ENCODE data around the gene ARPP21.
"Not testable (repeated sequence)": the region's sequence is repeated elsewhere in the genome, so short reads cannot be mapped to it uniquely, and the experiment has no call there.

Gene ARPP21

DNA sequence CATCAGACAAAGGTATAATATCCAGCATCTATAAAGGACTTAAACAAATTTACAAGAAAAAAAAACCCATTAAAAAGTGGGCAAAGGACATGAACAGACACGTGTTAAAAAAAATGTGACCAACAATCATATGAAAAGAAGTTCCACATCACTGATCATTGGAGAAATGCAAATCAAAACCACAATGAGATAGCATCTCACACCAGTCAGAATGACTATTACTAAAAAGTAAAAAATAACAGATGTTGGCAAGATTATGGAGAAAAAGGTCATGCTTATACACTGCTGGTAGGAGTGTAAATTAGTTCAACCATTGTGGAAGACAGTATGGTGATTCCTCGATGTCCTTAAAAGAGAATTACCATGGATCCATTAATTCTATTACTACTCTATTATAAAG, 19.1 kb upstream of the ARPP21 start:
- H3K4me1 ChIP-seq (ENCODE audit: control insufficient read depth, insufficient read depth, low read length); H3K4me3 ChIP-seq (ENCODE audit: low read depth, low read length); H3K9me3 ChIP-seq (ENCODE audit: control insufficient read depth, insufficient read depth, low read depth, low read length); H3K27ac ChIP-seq (ENCODE audit: low read depth, low read length); H3K36me3 ChIP-seq (ENCODE audit: control insufficient read depth, insufficient read depth, low read length); H3K27me3 ChIP-seq (ENCODE audit: control insufficient read depth, insufficient read depth, low read length); H3K9ac ChIP-seq (ENCODE audit: low read length): not testable (repeated sequence)

DNA sequence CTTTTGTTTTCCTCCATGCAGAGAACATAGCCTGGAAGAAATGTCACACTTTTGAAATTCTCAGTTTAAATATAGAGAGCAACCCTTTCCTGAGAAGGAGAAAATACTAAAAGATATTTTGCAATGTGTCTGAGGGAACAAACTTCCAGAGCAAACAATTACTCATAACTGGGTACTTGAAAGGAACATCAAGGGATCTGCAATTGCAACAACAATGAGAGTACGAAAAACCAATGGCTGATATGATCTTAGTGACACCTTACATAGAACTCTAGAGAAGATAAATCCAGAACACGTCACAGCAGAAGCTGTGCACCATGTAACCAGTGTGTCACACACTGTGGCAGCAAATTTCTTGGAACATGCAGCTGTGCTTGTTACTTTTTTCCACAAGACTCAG, 14.6 kb upstream of the ARPP21 start:
- H3K27ac ChIP-seq (ENCODE audit: low read depth, low read length) = no peak overlapping the region
- no peaks in the 10 kb centered on the region for H3K36me3 ChIP-seq (ENCODE audit: control insufficient read depth, insufficient read depth, low read length)
- H3K4me3 ChIP-seq (ENCODE audit: low read depth, low read length) = no peak overlapping the region
- H3K27me3 ChIP-seq (ENCODE audit: control insufficient read depth, insufficient read depth, low read length) = no peaks in the 10 kb centered on the region
- no peak overlapping the region for H3K9ac ChIP-seq (ENCODE audit: low read length)
- no peaks in the 10 kb centered on the region for H3K4me1 ChIP-seq (ENCODE audit: control insufficient read depth, insufficient read depth, low read length)
- H3K9me3 ChIP-seq (ENCODE audit: control insufficient read depth, insufficient read depth, low read depth, low read length) = no peaks in the 10 kb centered on the region

DNA sequence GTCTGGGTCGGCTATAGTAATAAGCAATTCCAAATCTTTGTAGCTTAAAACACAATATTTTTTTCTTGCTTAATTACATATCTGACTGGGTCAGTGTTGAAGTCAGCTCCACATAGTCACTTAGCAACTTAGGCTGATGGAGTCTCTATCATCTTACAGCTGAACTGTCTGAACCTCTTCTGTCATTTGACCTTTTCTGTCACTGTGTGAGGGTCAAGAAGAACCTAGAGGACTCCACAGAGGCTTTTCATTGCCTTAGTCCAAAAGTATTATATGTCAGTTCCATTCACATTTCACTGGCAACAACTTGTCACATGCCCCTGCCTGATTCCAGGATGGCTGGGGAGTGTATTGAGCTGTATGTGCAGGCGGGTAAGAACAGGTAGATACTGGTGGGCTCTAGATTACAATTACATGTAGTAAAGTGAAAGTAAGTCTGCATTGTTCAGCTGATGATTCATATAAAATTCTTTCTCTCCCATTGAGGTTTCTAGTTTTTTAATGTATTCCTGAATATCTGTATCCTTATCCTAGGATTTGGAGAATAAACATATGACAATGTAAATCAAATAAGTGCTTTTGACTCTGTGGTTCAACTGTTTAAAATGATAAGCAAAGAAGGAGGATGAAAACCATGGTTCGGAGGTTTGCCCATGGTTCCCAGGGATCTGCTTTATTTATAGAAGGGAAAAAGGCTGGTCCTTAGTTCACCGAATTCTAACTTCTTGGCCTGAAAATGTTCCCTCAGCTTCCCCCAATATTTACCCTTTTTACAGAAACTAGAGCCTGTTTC, 5.8 kb upstream of the ARPP21 start:
- H3K36me3 ChIP-seq (ENCODE audit: control insufficient read depth, insufficient read depth, low read length) = no peaks in the 10 kb centered on the region
- H3K9me3 ChIP-seq (ENCODE audit: control insufficient read depth, insufficient read depth, low read depth, low read length) = peaks cover 4% of the 10 kb centered on the region; the same call in 1 of the 2 replicates
- no peaks in the 10 kb centered on the region for H3K4me1 ChIP-seq (ENCODE audit: control insufficient read depth, insufficient read depth, low read length)
- H3K27me3 ChIP-seq (ENCODE audit: control insufficient read depth, insufficient read depth, low read length) = peaks cover 24% of the 10 kb centered on the region
- no peak overlapping the region for H3K27ac ChIP-seq (ENCODE audit: low read depth, low read length)
- no peak overlapping the region for H3K4me3 ChIP-seq (ENCODE audit: low read depth, low read length)
- no peak overlapping the region for H3K9ac ChIP-seq (ENCODE audit: low read length)

DNA sequence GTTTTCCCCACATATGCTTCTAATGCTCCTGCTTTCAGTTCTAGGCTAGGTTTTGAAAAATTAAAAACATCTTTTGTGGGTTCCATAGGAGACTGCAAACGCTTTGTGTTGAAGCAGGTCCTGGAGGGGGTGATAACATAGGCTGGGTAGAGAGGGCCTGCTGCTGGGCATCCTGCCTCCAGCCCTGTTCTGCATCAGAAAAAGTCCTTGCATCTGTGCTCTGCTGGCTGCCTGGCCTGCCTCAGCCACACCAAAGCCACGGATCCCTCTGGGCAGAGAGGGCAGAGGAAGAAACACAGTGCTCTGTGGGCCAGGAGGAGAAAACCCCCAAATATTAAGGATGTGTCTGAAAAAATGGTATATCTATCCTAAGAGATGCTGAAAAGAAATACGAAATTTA, 3.9 kb upstream of the ARPP21 start:
- H3K27ac ChIP-seq (ENCODE audit: low read depth, low read length) = no peak overlapping the region
- no peaks in the 10 kb centered on the region for H3K4me1 ChIP-seq (ENCODE audit: control insufficient read depth, insufficient read depth, low read length)
- H3K4me3 ChIP-seq (ENCODE audit: low read depth, low read length) = no peak overlapping the region
- no peaks in the 10 kb centered on the region for H3K36me3 ChIP-seq (ENCODE audit: control insufficient read depth, insufficient read depth, low read length)
- H3K9ac ChIP-seq (ENCODE audit: low read length) = no peak overlapping the region
- H3K9me3 ChIP-seq (ENCODE audit: control insufficient read depth, insufficient read depth, low read depth, low read length) = peaks cover 4% of the 10 kb centered on the region; the same call in 1 of the 2 replicates
- H3K27me3 ChIP-seq (ENCODE audit: control insufficient read depth, insufficient read depth, low read length) = peaks cover 42% of the 10 kb centered on the region

DNA sequence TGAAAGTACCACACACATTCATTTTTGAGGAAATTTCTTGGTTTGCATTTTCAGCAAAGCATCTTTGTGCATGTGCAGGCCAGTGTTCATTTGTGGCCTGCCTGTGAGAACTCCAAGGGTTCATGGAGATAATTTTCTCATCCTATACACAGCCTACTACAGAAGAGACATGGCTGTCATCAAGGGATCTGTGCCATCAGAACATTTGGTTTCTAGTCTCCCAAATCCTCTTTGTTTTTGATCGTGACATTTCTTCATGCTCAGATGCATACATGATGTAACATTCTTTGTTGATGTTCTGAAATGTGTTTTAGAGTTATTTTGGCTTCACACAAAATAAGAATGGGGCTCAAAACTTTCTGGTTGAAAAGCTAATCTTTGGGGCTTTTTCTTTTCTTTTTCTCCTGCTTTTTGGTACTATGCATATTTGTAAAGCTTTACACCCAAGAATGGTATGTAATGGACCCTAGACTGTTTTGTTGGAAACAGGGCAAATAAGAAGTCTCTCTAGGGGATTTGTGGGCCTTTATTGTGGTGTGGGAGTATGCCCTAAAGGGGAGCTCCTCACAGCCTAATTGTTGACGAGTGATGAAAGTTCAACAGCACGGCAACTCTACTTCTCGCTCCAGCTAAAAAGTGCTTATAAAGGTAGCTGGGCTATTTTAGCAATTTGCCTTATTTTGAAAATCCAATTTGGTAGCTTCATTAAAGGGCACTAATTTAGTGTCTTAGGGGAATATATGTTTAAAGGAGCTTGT, 3.2 kb upstream of the ARPP21 start:
- no peaks in the 10 kb centered on the region for H3K4me1 ChIP-seq (ENCODE audit: control insufficient read depth, insufficient read depth, low read length)
- no peak overlapping the region for H3K9ac ChIP-seq (ENCODE audit: low read length)
- H3K27ac ChIP-seq (ENCODE audit: low read depth, low read length) = no peak overlapping the region

DNA sequence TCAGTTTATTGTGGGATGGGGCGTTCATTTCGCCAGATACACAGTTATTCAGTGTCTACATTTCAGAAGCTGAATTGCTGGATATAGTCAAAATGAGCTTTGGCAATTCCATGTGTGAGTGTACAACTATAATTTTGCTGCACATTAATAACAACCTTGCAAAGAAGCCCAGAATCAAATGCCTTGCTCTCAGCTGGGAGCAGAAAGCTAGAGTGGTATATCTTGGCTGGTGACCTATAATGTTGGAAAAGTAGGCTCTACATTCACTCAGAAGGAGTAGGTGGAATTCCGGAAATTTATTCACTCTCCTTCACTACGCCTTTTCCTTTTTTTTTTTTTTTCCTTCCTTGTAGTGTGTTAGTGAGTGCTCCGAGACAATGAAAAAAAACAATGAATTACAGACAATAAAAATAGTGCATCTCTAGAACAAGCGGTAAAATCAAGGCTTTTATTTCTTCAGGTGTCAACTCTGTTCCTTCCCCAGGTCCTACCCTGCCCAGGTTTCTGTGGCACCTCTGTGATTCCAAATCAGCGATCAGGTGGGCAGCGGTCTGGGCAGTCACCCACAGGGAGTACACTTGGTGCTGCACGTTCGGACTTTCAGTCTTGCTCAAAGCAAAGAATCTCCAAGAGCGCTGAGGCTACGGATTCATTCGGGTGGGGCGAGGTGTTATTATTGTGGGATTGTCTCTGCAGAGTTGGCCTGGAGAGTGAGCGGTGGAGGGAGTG, 910 bp upstream of the ARPP21 start:
- no peaks in the 10 kb centered on the region for H3K36me3 ChIP-seq (ENCODE audit: control insufficient read depth, insufficient read depth, low read length)
- H3K4me3 ChIP-seq (ENCODE audit: low read depth, low read length) = peak overlapping the region; percentile 64; the same call in 1 of the 2 replicates
- H3K9ac ChIP-seq (ENCODE audit: low read length) = no peak overlapping the region
- H3K27ac ChIP-seq (ENCODE audit: low read depth, low read length) = no peak overlapping the region
- H3K27me3 ChIP-seq (ENCODE audit: control insufficient read depth, insufficient read depth, low read length) = peaks cover 73% of the 10 kb centered on the region
- H3K4me1 ChIP-seq (ENCODE audit: control insufficient read depth, insufficient read depth, low read length) = no peaks in the 10 kb centered on the region
- H3K9me3 ChIP-seq (ENCODE audit: control insufficient read depth, insufficient read depth, low read depth, low read length) = no peaks in the 10 kb centered on the region

More for the DNA sequence above, 3.2 kb upstream of the ARPP21 start:
- H3K9me3 ChIP-seq (ENCODE audit: control insufficient read depth, insufficient read depth, low read depth, low read length) = peaks cover 4% of the 10 kb centered on the region; the same call in 1 of the 2 replicates
- peaks cover 49% of the 10 kb centered on the region for H3K27me3 ChIP-seq (ENCODE audit: control insufficient read depth, insufficient read depth, low read length)
- no peaks in the 10 kb centered on the region for H3K36me3 ChIP-seq (ENCODE audit: control insufficient read depth, insufficient read depth, low read length)
- H3K4me3 ChIP-seq (ENCODE audit: low read depth, low read length) = no peak overlapping the region

DNA sequence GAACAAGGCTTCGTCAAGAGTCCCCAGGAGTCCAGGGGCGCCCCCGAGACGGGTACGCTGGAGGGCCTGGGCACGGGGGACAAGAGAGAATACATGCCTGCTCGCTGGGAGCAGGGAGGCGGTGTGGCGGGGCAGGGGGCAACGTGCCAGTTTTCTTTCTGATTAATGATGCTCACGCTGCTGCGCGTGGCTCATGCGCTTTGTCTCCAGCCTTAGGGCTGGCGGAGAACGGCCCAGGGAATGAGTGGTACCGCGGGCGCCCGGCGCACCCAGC, 408 bp upstream of the ARPP21 start:
- Histone ChIP-seq H3K9ac (ENCODE audit: low read length) (no peak overlapping the region), H3K27ac (ENCODE audit: low read depth, low read length) (no peak overlapping the region), H3K4me1 (ENCODE audit: control insufficient read depth, insufficient read depth, low read length) (no peaks in the 10 kb centered on the region), H3K4me3 (ENCODE audit: low read depth, low read length) (peak overlapping the region; percentile 64), H3K9me3 (ENCODE audit: control insufficient read depth, insufficient read depth, low read depth, low read length) (no peaks in the 10 kb centered on the region), H3K27me3 (ENCODE audit: control insufficient read depth, insufficient read depth, low read length) (peaks cover 78% of the 10 kb centered on the region), H3K36me3 (ENCODE audit: control insufficient read depth, insufficient read depth, low read length) (no peaks in the 10 kb centered on the region)

DNA sequence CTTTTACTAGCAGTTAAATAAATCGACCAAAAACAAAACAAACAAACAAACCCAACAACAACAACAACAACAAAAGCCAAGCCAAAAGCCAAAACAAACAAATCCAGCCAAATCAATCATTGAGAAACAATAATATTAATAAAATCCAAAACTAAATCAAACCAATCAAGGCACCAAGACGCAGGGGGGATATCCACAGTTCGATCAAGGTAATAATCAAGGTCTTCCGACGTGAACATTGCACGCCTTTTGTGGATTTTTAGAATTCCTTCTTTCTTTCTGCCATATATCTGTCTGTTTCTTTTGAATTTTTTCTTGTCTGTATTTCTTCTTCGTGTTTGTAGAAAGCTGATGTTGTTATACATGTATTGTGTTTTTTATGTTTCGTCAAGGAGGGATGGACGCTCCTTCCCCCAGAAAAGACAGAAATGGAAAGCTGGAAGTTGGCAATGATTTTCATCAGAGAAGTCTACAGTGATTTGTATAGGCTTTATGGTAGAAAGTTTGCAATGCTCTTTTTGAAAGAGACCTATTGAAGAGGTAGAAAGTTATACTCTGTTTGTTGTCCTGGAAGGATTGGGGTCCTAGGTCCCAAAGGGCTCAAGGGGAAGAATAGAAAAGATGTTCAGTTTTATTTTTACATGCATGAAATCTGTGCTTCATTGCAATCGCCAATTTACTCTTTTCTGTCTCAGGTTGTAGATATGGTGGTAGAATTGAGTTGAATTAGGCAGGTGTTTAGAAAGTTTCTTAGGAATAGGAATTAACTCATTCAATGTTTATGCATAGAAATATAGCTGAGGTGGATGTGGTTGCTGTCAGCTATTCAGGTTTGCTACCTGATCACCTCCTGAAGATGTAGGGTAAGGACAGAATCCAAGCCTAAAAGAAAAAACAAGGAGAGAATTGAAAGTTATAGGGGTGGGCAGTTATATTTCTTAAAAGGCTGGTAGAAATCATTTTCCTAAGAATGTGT, 1.2 kb downstream of the ARPP21 start:
- H3K27me3 ChIP-seq (ENCODE audit: control insufficient read depth, insufficient read depth, low read length) = peaks cover 79% of the 10 kb centered on the region

DNA sequence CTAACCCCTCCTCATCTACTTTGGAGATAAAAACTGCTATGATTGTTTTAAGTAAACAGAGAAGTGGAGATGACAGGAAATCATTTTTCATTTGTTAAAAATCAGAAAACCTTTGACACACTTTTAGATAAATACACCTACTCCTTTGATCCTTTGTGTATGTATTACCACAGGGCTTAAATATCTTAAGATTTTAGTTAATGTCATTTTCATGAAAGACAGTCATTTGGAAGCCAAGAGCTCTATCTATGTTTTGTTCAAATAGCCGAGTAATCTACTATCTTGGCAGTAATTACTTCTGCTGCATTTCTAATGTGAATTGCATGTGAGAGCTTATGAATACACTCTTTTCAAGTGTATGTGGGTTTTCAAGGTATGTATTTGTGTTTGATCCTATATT, 2.0 kb downstream of the ARPP21 start:
- Histone ChIP-seq H3K4me1 (ENCODE audit: control insufficient read depth, insufficient read depth, low read length) (no peaks in the 10 kb centered on the region), H3K9me3 (ENCODE audit: control insufficient read depth, insufficient read depth, low read depth, low read length) (no peaks in the 10 kb centered on the region), H3K36me3 (ENCODE audit: control insufficient read depth, insufficient read depth, low read length) (no peaks in the 10 kb centered on the region), H3K9ac (ENCODE audit: low read length) (no peak overlapping the region), H3K27ac (ENCODE audit: low read depth, low read length) (no peak overlapping the region), H3K4me3 (ENCODE audit: low read depth, low read length) (no peak overlapping the region), H3K27me3 (ENCODE audit: control insufficient read depth, insufficient read depth, low read length) (peaks cover 77% of the 10 kb centered on the region)

More for the DNA sequence above, 1.2 kb downstream of the ARPP21 start:
- peak overlapping the region; percentile 64 for H3K4me3 ChIP-seq (ENCODE audit: low read depth, low read length)
- no peaks in the 10 kb centered on the region for H3K9me3 ChIP-seq (ENCODE audit: control insufficient read depth, insufficient read depth, low read depth, low read length)
- H3K4me1 ChIP-seq (ENCODE audit: control insufficient read depth, insufficient read depth, low read length) = no peaks in the 10 kb centered on the region
- H3K9ac ChIP-seq (ENCODE audit: low read length) = no peak overlapping the region
- H3K36me3 ChIP-seq (ENCODE audit: control insufficient read depth, insufficient read depth, low read length) = no peaks in the 10 kb centered on the region
- no peak overlapping the region for H3K27ac ChIP-seq (ENCODE audit: low read depth, low read length)

DNA sequence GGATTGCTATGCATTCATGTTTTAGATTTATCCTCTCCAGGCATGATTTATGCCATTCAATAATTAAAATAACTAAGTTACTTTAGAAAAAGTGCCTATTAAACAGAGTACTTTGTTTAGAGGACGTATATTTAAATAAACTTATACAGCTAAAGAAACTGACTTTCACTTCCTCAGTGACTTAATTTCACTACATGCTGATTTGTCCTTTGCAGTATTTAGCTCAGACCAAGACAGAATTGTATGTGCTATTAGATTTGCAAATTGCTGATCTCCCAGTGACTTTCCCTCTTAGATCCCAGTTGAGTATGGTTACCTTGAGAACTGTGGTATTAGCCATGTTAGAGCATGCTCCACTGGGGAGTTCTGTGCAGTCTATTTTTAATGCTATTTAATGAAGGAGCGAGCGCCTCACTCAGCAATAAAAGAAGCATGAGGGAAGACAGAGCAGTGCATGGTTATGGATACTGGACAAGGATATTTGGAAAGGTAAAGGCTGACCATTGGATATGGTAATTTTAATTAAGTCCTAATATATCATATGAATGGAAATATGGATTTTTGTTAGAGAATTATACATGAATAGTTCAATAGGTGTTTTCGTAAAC, 2.7 kb downstream of the ARPP21 start:
- peaks cover 70% of the 10 kb centered on the region for H3K27me3 ChIP-seq (ENCODE audit: control insufficient read depth, insufficient read depth, low read length)

More for the DNA sequence above, 2.7 kb downstream of the ARPP21 start:
- Histone ChIP-seq H3K36me3 (ENCODE audit: control insufficient read depth, insufficient read depth, low read length) (no peaks in the 10 kb centered on the region), H3K9me3 (ENCODE audit: control insufficient read depth, insufficient read depth, low read depth, low read length) (no peaks in the 10 kb centered on the region), H3K4me3 (ENCODE audit: low read depth, low read length) (no peak overlapping the region), H3K9ac (ENCODE audit: low read length) (no peak overlapping the region), H3K27ac (ENCODE audit: low read depth, low read length) (no peak overlapping the region), H3K4me1 (ENCODE audit: control insufficient read depth, insufficient read depth, low read length) (no peaks in the 10 kb centered on the region)
